Measurements from ENCODE around the gene REST. TPM values are rescaled to one million over a fixed set of nuclear protein-coding genes. Genes with fewer than 3 reads are reported as not detected.

Gene REST
- total and polyA plus RNA-seq, 9 of the 15 experiments (the other 6 are each of a cell fraction or from before 2014, with no cell fraction given) = 2.9 to 24.0 (median 19.2) TPM

DNA sequence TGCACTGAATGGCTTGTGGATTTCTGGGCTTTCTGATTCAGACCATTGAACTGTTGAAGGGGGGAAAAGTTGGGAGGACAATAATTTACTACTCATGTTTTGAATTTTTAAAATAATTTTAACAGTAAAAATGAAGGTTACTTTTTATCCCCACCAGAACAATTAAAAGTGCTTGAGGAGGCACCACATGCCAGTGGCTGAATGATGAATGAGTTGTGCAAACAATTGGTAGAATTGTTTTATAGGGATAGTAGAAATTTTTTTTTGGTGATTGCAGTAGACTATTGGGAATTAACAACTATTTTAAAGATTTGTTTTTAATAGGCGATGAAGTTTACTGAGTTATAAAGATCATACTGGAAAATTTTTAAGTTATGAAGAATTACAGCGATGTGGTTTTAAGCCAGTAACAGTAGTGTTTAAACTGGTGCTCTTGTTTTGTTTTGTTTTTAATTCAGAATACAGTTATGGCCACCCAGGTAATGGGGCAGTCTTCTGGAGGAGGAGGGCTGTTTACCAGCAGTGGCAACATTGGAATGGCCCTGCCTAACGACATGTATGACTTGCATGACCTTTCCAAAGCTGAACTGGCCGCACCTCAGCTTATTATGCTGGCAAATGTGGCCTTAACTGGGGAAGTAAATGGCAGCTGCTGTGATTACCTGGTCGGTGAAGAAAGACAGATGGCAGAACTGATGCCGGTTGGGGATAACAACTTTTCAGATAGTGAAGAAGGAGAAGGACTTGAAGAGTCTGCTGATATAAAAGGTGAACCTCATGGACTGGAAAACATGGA lies 2.7 kb downstream of the REST start:
- peaks cover 0 to 5% of the 10 kb centered on the region in 2 experiments; a peak in 2 of 5 replicates for H3K27me3 ChIP-seq (ENCODE audit: control insufficient read depth in 2 of 2, insufficient read depth in 2 of 2, low read length in 2 of 2)
- peak; percentile 75 for FAIRE-seq
- peak; percentile 12 for ATAC-seq
- WGBS (ENCODE audit: insufficient coverage, low coverage, missing lambda C conversion rate) = 14% methylated on average over 6 of the region's 6 CpGs
- H3K9ac ChIP-seq (ENCODE audit: insufficient read depth in 1 of 2, low read depth in 2 of 2, low read length in 2 of 2) = peak overlapping the region; percentile 31 to 95; a peak in 3 of 4 replicates
- intact Hi-C loops (cut with micrococcal nuclease) = loop anchor here (5.0 kb wide), 1 partner anchor 47 kb away; no protein-coding TSS in a partner anchor
- peaks cover 33% of the 10 kb centered on the region for H3K36me3 ChIP-seq (ENCODE audit: control insufficient read depth, insufficient read depth, low read length)
- H2AFZ ChIP-seq (ENCODE audit: low read depth, low read length) = no peak overlapping the region
- POLR2A ChIA-PET = interaction anchor here (0.6 to 2.0 kb wide), 2 partner anchors 25 to 68 kb away, joined by 3 to 18 read pairs; partner anchors contain the start of genes NOA1 and POLR2B
- peak in 2 of 4 experiments; percentile 24 to 61 for DNase-seq (ENCODE audit: extremely low read depth in 1 of 4, low spot score in 3 of 4)
- H3K9me3 ChIP-seq (replicated peaks; ENCODE audit: control insufficient read depth, insufficient read depth, low read depth, low read length) = no peaks in the 10 kb centered on the region
- BruUV-seq (replicated peaks) = no TSS peak
- peak overlapping the region; percentile 97 for H3K27ac ChIP-seq (ENCODE audit: extremely low read depth, low read depth, low read length)
- in situ Hi-C loops (cut with MboI) = no loop called here
- peaks cover 70% of the 10 kb centered on the region for H3K79me2 ChIP-seq (ENCODE audit: control insufficient read depth, insufficient read depth, low read length)
- CTCF ChIA-PET (ENCODE audit: low intra/inter-chr PET ratio) = no interaction called here
- H3K4me3 ChIP-seq = peak overlapping the region; percentile 99
- peaks cover 18 to 20% of the 10 kb centered on the region in 2 experiments; a peak in 4 of 5 replicates for H3K4me1 ChIP-seq (replicated peaks in 1 of 2; ENCODE audit: control insufficient read depth in 2 of 2, insufficient read depth in 2 of 2, low read length in 2 of 2)
- H4K20me1 ChIP-seq (replicated peaks; ENCODE audit: control insufficient read depth, insufficient read depth, low read length) = peaks cover 8% of the 10 kb centered on the region; the same call in 1 of the 2 replicates
- no peaks in the 10 kb centered on the region for H3K9me1 ChIP-seq (ENCODE audit: control insufficient read depth, insufficient read depth, low read length)
- peak overlapping the region; percentile 90 for H3K4me2 ChIP-seq (ENCODE audit: insufficient read depth, low read length)
- TF ChIP-seq DIDO1 (tag; IDR thresholded peaks at IDR 0.05; ENCODE audit: low read depth) = no peak
- TF ChIP-seq RCOR1 (IDR thresholded peaks at IDR 0.05; ENCODE audit: borderline replicate concordance in 1 of 2, low read depth in 2 of 2, low read length in 2 of 2) = 0 out of 4 replicates have a peak, but pooled peaks of 1 of the 2 experiments have one; percentile 37
- no peak for TF ChIP-seq RNF2 (IDR thresholded peaks at IDR 0.05)
- TF ChIP-seq, protein P1, sequence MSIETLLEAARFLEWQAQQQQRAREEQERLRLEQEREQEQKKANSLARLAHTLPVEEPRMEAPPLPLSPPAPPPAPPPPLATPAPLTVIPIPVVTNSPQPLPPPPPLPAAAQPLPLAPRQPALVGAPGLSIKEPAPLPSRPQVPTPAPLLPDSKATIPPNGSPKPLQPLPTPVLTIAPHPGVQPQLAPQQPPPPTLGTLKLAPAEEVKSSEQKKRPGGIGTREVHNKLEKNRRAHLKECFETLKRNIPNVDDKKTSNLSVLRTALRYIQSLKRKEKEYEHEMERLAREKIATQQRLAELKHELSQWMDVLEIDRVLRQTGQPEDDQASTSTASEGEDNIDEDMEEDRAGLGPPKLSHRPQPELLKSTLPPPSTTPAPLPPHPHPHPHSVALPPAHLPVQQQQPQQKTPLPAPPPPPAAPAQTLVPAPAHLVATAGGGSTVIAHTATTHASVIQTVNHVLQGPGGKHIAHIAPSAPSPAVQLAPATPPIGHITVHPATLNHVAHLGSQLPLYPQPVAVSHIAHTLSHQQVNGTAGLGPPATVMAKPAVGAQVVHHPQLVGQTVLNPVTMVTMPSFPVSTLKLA (conservative IDR thresholded peaks at IDR 0.05) = 0 out of 4 replicates have a peak, but pooled peaks of 1 of the 2 experiments have one; percentile 7
- no peak for TF ChIP-seq FOXK2 (conservative IDR thresholded peaks at IDR 0.05 in 1 of 2, IDR thresholded peaks at IDR 0.05 in 1 of 2; ENCODE audit: low read depth in 2 of 2)
- TF ChIP-seq POLR2AphosphoS5 (IDR thresholded peaks at IDR 0.05; ENCODE audit: control insufficient read depth, insufficient read depth, low read depth, low read length) = peak; percentile 29; the same call in 1 of the 2 replicates
- TF ChIP-seq, protein P2, sequence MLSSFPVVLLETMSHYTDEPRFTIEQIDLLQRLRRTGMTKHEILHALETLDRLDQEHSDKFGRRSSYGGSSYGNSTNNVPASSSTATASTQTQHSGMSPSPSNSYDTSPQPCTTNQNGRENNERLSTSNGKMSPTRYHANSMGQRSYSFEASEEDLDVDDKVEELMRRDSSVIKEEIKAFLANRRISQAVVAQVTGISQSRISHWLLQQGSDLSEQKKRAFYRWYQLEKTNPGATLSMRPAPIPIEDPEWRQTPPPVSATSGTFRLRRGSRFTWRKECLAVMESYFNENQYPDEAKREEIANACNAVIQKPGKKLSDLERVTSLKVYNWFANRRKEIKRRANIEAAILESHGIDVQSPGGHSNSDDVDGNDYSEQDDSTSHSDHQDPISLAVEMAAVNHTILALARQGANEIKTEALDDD (IDR thresholded peaks at IDR 0.05) = peak; percentile 78
- no peak for TF ChIP-seq ATF1 (CRISPR knock-in tag; IDR thresholded peaks at IDR 0.05)
- TF ChIP-seq ATF1 (tag; IDR thresholded peaks at IDR 0.05) = no peak
- TF ChIP-seq, protein P3, sequence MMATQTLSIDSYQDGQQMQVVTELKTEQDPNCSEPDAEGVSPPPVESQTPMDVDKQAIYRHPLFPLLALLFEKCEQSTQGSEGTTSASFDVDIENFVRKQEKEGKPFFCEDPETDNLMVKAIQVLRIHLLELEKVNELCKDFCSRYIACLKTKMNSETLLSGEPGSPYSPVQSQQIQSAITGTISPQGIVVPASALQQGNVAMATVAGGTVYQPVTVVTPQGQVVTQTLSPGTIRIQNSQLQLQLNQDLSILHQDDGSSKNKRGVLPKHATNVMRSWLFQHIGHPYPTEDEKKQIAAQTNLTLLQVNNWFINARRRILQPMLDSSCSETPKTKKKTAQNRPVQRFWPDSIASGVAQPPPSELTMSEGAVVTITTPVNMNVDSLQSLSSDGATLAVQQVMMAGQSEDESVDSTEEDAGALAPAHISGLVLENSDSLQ (IDR thresholded peaks at IDR 0.05) = peak; percentile 14; the same call in 1 of the 2 replicates
- 0 out of 2 replicates have a peak, but pooled peaks have one; percentile 48 for TF ChIP-seq TEAD4 (IDR thresholded peaks at IDR 0.05; ENCODE audit: low read length)
- TF ChIP-seq TEAD4 (CRISPR knock-in tag; IDR thresholded peaks at IDR 0.05; ENCODE audit: borderline replicate concordance) = no peak
- TF ChIP-seq CBFA2T3 (IDR thresholded peaks at IDR 0.05) = peak; percentile 37; the same call in 1 of the 2 replicates
- 0 out of 2 replicates have a peak, but pooled peaks have one; percentile 18 for TF ChIP-seq MYC (IDR thresholded peaks at IDR 0.05; ENCODE audit: low read depth, low read length)
- TF ChIP-seq MYC (CRISPR knock-in tag; IDR thresholded peaks at IDR 0.05; ENCODE audit: borderline replicate concordance, low read depth) = no peak
- TF ChIP-seq, protein P4, sequence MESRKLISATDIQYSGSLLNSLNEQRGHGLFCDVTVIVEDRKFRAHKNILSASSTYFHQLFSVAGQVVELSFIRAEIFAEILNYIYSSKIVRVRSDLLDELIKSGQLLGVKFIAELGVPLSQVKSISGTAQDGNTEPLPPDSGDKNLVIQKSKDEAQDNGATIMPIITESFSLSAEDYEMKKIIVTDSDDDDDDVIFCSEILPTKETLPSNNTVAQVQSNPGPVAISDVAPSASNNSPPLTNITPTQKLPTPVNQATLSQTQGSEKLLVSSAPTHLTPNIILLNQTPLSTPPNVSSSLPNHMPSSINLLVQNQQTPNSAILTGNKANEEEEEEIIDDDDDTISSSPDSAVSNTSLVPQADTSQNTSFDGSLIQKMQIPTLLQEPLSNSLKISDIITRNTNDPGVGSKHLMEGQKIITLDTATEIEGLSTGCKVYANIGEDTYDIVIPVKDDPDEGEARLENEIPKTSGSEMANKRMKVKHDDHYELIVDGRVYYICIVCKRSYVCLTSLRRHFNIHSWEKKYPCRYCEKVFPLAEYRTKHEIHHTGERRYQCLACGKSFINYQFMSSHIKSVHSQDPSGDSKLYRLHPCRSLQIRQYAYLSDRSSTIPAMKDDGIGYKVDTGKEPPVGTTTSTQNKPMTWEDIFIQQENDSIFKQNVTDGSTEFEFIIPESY (CRISPR knock-in tag; IDR thresholded peaks at IDR 0.05) = no peak

All from K562 (cell line).